HCT116 (cell line): ENCODE results near the gene XRN1.

Experiments used
- CTCF ChIP-seq, 3 experiments: fragments of 200-600 bp in 1 of 3; sonication (generic) in 1 of 3; IDR thresholded peaks in 2 of 3; conservative IDR thresholded peaks in 1 of 3; 2 replicates each; pipeline ENCODE4 v1.5.1; 2012 to 2017; ENCODE audit warnings: low read depth in 2 of 3, low read length in 2 of 3, antibody characterized with exemption in 1 of 3, borderline replicate concordance in 1 of 3, control low read depth in 1 of 3, mild to moderate bottlenecking in 1 of 3, mixed read lengths in 1 of 3, mixed run types in 1 of 3, moderate library complexity in 1 of 3; ENCODE audit not compliant: insufficient read depth in 1 of 3
- EZH2phosphoT487 ChIP-seq: fragments of 200-600 bp; IDR thresholded peaks from 2 replicates; pipeline ENCODE4 v1.6.1; 2018; ENCODE audit warnings: antibody characterized with exemption, borderline replicate concordance
- POLR2A ChIP-seq: IDR thresholded peaks from 2 replicates; pipeline ENCODE4 v1.7.0; 2011; ENCODE audit warnings: borderline replicate concordance; ENCODE audit not compliant: insufficient read depth, insufficient read length; ENCODE audit errors: extremely low read depth
- POLR2AphosphoS5 ChIP-seq: IDR thresholded peaks from 2 replicates; pipeline ENCODE4 v1.6.1; 2011; ENCODE audit warnings: mild to moderate bottlenecking, low read depth, low read length, moderate library complexity
- YY1 ChIP-seq: IDR thresholded peaks from 2 replicates; pipeline ENCODE4 v1.6.1; 2011; ENCODE audit warnings: low read length, low read depth, moderate library complexity, mild to moderate bottlenecking; ENCODE audit not compliant: insufficient replicate concordance; ENCODE audit errors: extremely low read depth
- ZBTB33 ChIP-seq: IDR thresholded peaks from 2 replicates; pipeline ENCODE4 v1.6.1; 2011; ENCODE audit warnings: mild to moderate bottlenecking, low read length, moderate library complexity; ENCODE audit not compliant: insufficient replicate concordance; ENCODE audit errors: extremely low read depth

- no peak for TF ChIP-seq CTCF (IDR thresholded peaks at IDR 0.05 in 2 of 3, conservative IDR thresholded peaks at IDR 0.05 in 1 of 3; ENCODE audit: borderline replicate concordance in 1 of 3, insufficient read depth in 1 of 3, low read depth in 2 of 3, low read length in 2 of 3)
- TF ChIP-seq POLR2A: no peak
- no peak for TF ChIP-seq EZH2phosphoT487
- no peak for TF ChIP-seq YY1
- TF ChIP-seq ZBTB33: no peak
- TF ChIP-seq POLR2AphosphoS5: no peak
These were observed 3.5 kb downstream of the XRN1 start for GRCh38 chr3:142444343-142444742.
